Loucy (cell line): ENCODE results near the gene SMIM21.

ENCODE experiments used
- H2AFZ ChIP-seq: fragments of 200-600 bp; sonication (generic); 2 replicates; pipeline ENCODE4 v1.6.0; 2016; ENCODE audit warnings: antibody characterized with exemption, mild to moderate bottlenecking, low read length, moderate library complexity
- H3F3A ChIP-seq: fragments of 200-600 bp; 2 replicates; pipeline ENCODE4 v1.6.0; 2016; ENCODE audit warnings: antibody characterized with exemption, low read depth, mild to moderate bottlenecking
- H3K27me3 ChIP-seq: fragments of 200-600 bp; sonication (generic); 2 replicates; pipeline ENCODE4 v1.6.1; 2014; ENCODE audit warnings: low read length, mild to moderate bottlenecking; ENCODE audit not compliant: insufficient read depth, poor library complexity, severe bottlenecking
- H3K36me3 ChIP-seq: fragments of 200-600 bp; sonication (generic); 2 replicates; pipeline ENCODE4 v1.6.1; 2016; ENCODE audit warnings: low read length; ENCODE audit not compliant: insufficient read depth
- H3K4me1 ChIP-seq: fragments of 200-600 bp; sonication (generic); 2 replicates; pipeline ENCODE4 v1.5.1; 2014; ENCODE audit warnings: low read length, mild to moderate bottlenecking; ENCODE audit not compliant: insufficient read depth, poor library complexity, severe bottlenecking
- H3K4me2 ChIP-seq: fragments of 200-600 bp; sonication (generic); 2 replicates; pipeline ENCODE4 v1.6.0; 2014; ENCODE audit warnings: antibody characterized with exemption, low read length, low read depth, mild to moderate bottlenecking; ENCODE audit not compliant: poor library complexity, severe bottlenecking
- H3K4me3 ChIP-seq: fragments of 200-600 bp; sonication (generic); 2 replicates; pipeline ENCODE4 v1.5.1; 2014; ENCODE audit warnings: low read length, mild to moderate bottlenecking, mixed read lengths; ENCODE audit not compliant: poor library complexity, severe bottlenecking
- H3K79me2 ChIP-seq: fragments of 200-600 bp; sonication (generic); 2 replicates; pipeline ENCODE4 v1.6.1; 2014; ENCODE audit warnings: low read length; ENCODE audit not compliant: insufficient read depth
- H3K9ac ChIP-seq: fragments of 200-600 bp; sonication (generic); 2 replicates; pipeline ENCODE4 v1.6.0; 2014; ENCODE audit warnings: mild to moderate bottlenecking, low read depth, low read length, moderate library complexity; ENCODE audit not compliant: poor library complexity, severe bottlenecking
- H3K9me2 ChIP-seq: fragments of 200-600 bp; sonication (generic); replicated peaks from 2 replicates; pipeline ENCODE4 v1.6.1; 2016; ENCODE audit warnings: low read depth, low read length, mixed read lengths
- H3K9me3 ChIP-seq: fragments of 200-600 bp; sonication (generic); 2 replicates; pipeline ENCODE4 v1.6.1; 2014; ENCODE audit warnings: mild to moderate bottlenecking, antibody characterized with exemption, low read length, low read depth; ENCODE audit not compliant: insufficient read depth
- H4K20me1 ChIP-seq: fragments of 200-600 bp; sonication (generic); 2 replicates; pipeline ENCODE4 v1.6.0; 2014; ENCODE audit warnings: antibody characterized with exemption, low read length, mild to moderate bottlenecking; ENCODE audit not compliant: insufficient read depth, poor library complexity, severe bottlenecking
- EZH2phosphoT487 ChIP-seq: fragments of 200-600 bp; IDR thresholded peaks from 2 replicates; pipeline ENCODE4 v1.6.1; 2018; ENCODE audit warnings: antibody characterized with exemption, mild to moderate bottlenecking, moderate library complexity, borderline replicate concordance
- TF ChIP-seq, protein P1 (sequence below): fragments of 200-600 bp; sonication (generic); conservative IDR thresholded peaks from 2 replicates; pipeline ENCODE4 v1.5.1; 2014; ENCODE audit warnings: mild to moderate bottlenecking, antibody characterized with exemption, low read length

The SMIM21 gene

DNA sequence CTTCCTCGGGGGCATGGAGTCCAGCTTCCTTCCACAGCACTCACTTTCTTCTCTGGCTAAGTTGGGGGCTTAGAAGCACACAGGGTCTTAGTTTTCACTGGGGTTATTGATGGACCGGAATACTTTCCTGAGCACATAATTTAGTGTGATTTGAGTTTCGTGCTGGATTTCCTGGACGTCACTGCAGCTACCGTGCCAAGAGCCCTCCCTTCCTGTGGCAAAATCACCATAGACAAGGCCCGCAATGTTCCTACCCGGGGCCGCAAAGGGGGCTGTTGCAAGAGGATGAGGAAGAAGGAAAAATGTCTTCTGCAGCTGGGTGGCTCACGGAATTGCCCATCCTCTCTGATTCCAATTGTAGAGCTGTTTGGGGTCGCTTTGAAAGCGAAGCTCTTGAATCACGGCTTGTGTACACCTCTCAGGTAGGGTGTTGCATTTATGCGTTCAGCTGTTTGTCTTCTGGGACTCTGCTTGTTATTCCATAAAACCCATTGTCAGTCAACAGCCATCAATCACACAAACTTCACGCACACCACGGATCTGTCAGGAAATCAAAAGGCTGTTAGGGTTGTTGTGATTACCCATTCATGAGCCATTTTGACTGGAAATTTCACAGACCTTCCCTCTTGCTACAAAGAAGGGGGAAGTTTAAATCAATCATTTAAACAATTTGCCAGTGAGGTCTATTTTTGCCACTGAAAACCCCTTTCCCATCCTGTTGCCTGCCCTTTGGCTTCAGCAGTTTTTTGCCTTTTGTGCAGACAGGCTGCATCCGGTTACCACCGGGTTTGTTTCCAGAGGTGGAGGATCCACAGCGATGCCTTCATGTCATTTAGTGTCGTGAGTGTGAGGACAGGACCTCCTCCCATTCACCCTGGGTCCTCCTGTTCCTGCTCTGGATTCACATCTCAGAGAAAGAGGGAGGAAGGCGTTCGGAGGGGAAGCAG lies 36.0 kb downstream of the SMIM21 start:
- Histone ChIP-seq H3K9me2 (no peaks in the 10 kb centered on the region), H3K27me3 (no peaks in the 10 kb centered on the region), H3F3A (no peaks in the 10 kb centered on the region), H3K36me3 (no peaks in the 10 kb centered on the region), H3K4me1 (no peaks in the 10 kb centered on the region), H3K9ac (no peak overlapping the region), H3K4me3 (no peak overlapping the region), H3K79me2 (no peaks in the 10 kb centered on the region), H3K4me2 (no peak overlapping the region), H4K20me1 (no peaks in the 10 kb centered on the region), H3K9me3 (no peaks in the 10 kb centered on the region), H2AFZ (no peak overlapping the region)
- no peak for TF ChIP-seq EZH2phosphoT487

DNA sequence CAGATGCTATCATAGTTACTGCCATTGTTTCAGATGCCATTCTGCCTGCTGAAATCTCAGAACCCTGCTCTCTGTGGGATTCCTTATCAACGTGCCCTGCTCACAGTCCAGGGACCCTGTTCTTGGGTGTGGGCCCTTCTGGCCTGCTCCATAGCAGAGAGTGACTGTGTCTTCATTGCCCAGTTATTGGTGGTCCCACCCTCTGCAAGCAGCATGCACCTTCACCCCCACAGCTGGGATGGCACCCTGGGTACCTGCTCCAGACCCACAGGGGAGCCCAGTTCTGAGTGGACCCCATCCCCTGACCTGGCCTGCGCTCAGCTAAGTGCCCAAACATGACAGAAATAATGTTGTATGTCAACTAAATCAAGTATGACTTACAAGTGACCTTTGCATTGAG lies 36.6 kb downstream of the SMIM21 start:
- H3K79me2 ChIP-seq = no peaks in the 10 kb centered on the region
- H3K4me1 ChIP-seq = no peaks in the 10 kb centered on the region
- H3K9ac ChIP-seq = no peak overlapping the region
- H3K36me3 ChIP-seq = no peaks in the 10 kb centered on the region
- TF ChIP-seq, protein P1, sequence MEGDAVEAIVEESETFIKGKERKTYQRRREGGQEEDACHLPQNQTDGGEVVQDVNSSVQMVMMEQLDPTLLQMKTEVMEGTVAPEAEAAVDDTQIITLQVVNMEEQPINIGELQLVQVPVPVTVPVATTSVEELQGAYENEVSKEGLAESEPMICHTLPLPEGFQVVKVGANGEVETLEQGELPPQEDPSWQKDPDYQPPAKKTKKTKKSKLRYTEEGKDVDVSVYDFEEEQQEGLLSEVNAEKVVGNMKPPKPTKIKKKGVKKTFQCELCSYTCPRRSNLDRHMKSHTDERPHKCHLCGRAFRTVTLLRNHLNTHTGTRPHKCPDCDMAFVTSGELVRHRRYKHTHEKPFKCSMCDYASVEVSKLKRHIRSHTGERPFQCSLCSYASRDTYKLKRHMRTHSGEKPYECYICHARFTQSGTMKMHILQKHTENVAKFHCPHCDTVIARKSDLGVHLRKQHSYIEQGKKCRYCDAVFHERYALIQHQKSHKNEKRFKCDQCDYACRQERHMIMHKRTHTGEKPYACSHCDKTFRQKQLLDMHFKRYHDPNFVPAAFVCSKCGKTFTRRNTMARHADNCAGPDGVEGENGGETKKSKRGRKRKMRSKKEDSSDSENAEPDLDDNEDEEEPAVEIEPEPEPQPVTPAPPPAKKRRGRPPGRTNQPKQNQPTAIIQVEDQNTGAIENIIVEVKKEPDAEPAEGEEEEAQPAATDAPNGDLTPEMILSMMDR = no peak
- TF ChIP-seq EZH2phosphoT487 = no peak
- H4K20me1 ChIP-seq = no peaks in the 10 kb centered on the region
- no peak overlapping the region for H3K4me3 ChIP-seq
- H2AFZ ChIP-seq = no peak overlapping the region
- no peaks in the 10 kb centered on the region for H3K27me3 ChIP-seq
- H3F3A ChIP-seq = no peaks in the 10 kb centered on the region
- H3K9me2 ChIP-seq = no peaks in the 10 kb centered on the region
- no peak overlapping the region for H3K4me2 ChIP-seq
- H3K9me3 ChIP-seq = no peaks in the 10 kb centered on the region

DNA sequence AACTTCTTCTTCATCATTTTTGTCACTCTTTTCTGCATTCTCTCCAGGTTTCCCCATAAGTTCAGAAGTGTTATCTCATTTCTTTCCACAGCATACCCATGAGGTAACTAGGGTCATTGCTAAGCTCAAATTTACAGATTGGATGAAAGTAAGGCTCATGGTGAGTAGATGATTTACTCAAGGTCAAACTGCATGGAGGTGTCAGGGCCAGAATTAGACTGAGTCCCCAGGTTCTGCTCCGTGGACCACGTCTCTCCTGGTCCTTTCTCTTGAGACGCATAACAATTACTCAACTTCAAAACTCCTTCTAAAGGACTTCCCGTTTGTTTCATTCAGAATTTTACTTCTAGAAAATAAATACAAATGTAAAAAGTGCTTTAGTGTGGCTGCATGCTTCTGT lies 43.4 kb downstream of the SMIM21 start:
- H3K27me3 ChIP-seq = no peaks in the 10 kb centered on the region
- no peaks in the 10 kb centered on the region for H3K36me3 ChIP-seq
- no peak overlapping the region for H3K9ac ChIP-seq
- no peaks in the 10 kb centered on the region for H3F3A ChIP-seq
- H3K9me3 ChIP-seq = no peaks in the 10 kb centered on the region
- no peaks in the 10 kb centered on the region for H3K9me2 ChIP-seq
- no peaks in the 10 kb centered on the region for H3K4me1 ChIP-seq
- H2AFZ ChIP-seq = no peak overlapping the region
- TF ChIP-seq, protein P1 = no peak
- TF ChIP-seq EZH2phosphoT487 = no peak
- no peak overlapping the region for H3K4me2 ChIP-seq
- no peak overlapping the region for H3K4me3 ChIP-seq
- no peaks in the 10 kb centered on the region for H3K79me2 ChIP-seq
- no peaks in the 10 kb centered on the region for H4K20me1 ChIP-seq
